HEK293T (cell line): ENCODE results near the gene HBA1.

ENCODE experiments used
- ARNT ChIP-seq: fragments of 450-650 bp; IDR thresholded peaks from 2 replicates; pipeline ENCODE4 v1.6.1; 2017; ENCODE audit warnings: mild to moderate bottlenecking
- BHLHE40 ChIP-seq: fragments of 450-650 bp; IDR thresholded peaks from 2 replicates; pipeline ENCODE4 v1.6.1; 2016; ENCODE audit warnings: mild to moderate bottlenecking, moderate library complexity, borderline replicate concordance
- CTBP1 ChIP-seq: fragments of 450-650 bp; IDR thresholded peaks from 2 replicates; pipeline ENCODE4 v1.6.1; 2016; ENCODE audit warnings: borderline replicate concordance
- ELF4 ChIP-seq: fragments of 450-650 bp; IDR thresholded peaks from 2 replicates; pipeline ENCODE4 v1.6.1; 2017; ENCODE audit warnings: antibody characterized with exemption
- FOXK2 ChIP-seq: fragments of 450-650 bp; IDR thresholded peaks from 2 replicates; pipeline ENCODE4 v1.6.1; 2016; ENCODE audit warnings: mild to moderate bottlenecking
- FOXM1 ChIP-seq: fragments of 450-650 bp; IDR thresholded peaks from 2 replicates; pipeline ENCODE4 v1.6.1; 2017; ENCODE audit warnings: mild to moderate bottlenecking, borderline replicate concordance
- HDGF ChIP-seq: fragments of 450-650 bp; IDR thresholded peaks from 2 replicates; pipeline ENCODE4 v1.6.1; 2017; ENCODE audit warnings: antibody characterized with exemption, borderline replicate concordance
- L3MBTL2 ChIP-seq: fragments of 450-650 bp; conservative IDR thresholded peaks from 2 replicates; pipeline ENCODE4 v1.6.1; 2016; ENCODE audit warnings: mild to moderate bottlenecking
- LEF1 ChIP-seq: fragments of 450-650 bp; IDR thresholded peaks from 2 replicates; pipeline ENCODE4 v1.6.1; 2017; ENCODE audit warnings: mild to moderate bottlenecking, borderline replicate concordance
- NFRKB ChIP-seq: fragments of 450-650 bp; IDR thresholded peaks from 2 replicates; pipeline ENCODE4 v1.6.1; 2016; ENCODE audit warnings: mild to moderate bottlenecking, moderate library complexity
- SP1 ChIP-seq: fragments of 450-650 bp; IDR thresholded peaks from 2 replicates; pipeline ENCODE4 v1.6.1; 2017
- SUZ12 ChIP-seq: fragments of 450-650 bp; IDR thresholded peaks from 2 replicates; pipeline ENCODE4 v1.6.1; 2016; ENCODE audit warnings: mild to moderate bottlenecking
- TARDBP ChIP-seq: fragments of 450-650 bp; IDR thresholded peaks from 2 replicates; pipeline ENCODE4 v1.6.1; 2016
- ZNF384 ChIP-seq: fragments of 450-650 bp; IDR thresholded peaks from 2 replicates; pipeline ENCODE4 v1.6.1; 2016

- TF ChIP-seq BHLHE40: no peak
- no peak for TF ChIP-seq NFRKB
- TF ChIP-seq SUZ12: no peak
- TF ChIP-seq FOXM1: no peak
- TF ChIP-seq SP1: no peak
- no peak for TF ChIP-seq L3MBTL2
- TF ChIP-seq ELF4: no peak
- no peak for TF ChIP-seq LEF1
- no peak for TF ChIP-seq HDGF
- no peak for TF ChIP-seq ARNT
- no peak for TF ChIP-seq FOXK2
- TF ChIP-seq CTBP1: no peak
- no peak for TF ChIP-seq TARDBP
- no peak for TF ChIP-seq ZNF384
These were observed 16.2 kb downstream of the HBA1 start for GRCh38 chr16:192686-193085.
